GM19043 (cell line): Measurements from ENCODE around the gene HMCN2.

Experiments used
- ATAC-seq: cut with Tn5 transposase; IDR thresholded peaks from one replicate; pipeline ENCODE4 v1.9.1; 2021; ENCODE audit warnings: low read depth; ENCODE audit not compliant: unreplicated experiment

The HMCN2 gene

DNA sequence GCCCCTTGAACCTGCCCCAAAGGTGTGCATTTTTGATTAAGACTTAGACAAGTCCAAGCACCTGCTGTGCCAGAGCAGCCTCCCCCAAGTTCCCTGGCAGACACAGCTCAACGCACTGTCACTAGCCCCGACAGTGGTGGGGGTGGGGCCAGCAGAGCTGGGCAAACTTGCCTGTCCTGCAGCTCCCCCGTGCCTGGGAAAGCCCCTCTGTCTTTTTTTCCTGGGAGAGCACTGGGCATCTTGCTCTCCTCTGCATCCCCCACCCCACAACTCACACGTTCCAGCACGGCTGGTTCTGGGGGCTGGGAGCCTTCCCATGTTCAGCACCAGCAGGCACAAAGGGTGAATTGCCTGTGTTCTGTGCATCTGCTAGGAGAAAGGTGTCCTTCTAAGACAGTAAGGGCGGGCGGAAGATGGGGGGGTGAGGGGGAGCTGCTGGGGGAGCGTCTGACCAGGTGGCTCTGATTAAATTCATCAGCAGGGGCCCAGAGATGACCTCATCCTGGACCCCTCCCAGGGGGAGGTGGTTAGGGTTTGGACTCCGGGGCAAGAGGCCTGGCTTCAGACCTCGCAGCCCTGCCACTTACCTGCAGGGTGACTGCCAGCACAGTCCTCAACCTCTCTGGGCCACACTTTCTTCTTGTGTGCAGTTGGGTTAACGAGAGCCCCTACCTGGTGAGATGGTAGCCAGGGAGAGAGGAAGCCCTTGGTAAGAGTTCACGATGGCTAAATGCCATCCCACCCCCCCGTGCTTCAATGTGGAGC, 23.5 kb downstream of the HMCN2 start:
- ATAC-seq, result no peak

DNA sequence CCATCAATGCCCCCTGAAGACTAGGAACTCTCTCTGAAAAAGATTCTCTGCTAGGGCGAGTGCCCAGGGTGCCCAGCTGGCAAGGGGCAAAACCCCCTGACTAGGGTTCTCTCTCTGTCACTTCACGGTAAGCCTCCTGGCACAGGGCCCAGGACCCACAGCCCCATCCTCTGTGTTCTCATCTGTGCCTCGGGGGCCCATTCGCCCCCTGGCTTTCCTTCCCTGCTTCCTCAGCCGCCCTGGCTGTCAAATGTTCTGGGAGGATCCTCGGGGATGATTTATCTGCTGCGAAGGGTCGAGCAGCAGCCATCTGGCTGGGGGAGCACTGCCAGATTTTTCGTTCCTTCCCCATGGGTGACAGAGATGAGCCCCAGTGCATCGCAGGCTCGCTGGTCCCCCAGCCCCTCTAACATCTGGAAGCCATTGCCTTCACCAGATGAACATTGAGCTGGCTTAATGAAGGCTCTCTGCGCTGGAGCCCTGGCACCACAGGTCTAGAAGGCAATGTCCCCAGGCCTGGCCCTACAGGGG, 24.2 kb downstream of the HMCN2 start:
- no peak for ATAC-seq

DNA sequence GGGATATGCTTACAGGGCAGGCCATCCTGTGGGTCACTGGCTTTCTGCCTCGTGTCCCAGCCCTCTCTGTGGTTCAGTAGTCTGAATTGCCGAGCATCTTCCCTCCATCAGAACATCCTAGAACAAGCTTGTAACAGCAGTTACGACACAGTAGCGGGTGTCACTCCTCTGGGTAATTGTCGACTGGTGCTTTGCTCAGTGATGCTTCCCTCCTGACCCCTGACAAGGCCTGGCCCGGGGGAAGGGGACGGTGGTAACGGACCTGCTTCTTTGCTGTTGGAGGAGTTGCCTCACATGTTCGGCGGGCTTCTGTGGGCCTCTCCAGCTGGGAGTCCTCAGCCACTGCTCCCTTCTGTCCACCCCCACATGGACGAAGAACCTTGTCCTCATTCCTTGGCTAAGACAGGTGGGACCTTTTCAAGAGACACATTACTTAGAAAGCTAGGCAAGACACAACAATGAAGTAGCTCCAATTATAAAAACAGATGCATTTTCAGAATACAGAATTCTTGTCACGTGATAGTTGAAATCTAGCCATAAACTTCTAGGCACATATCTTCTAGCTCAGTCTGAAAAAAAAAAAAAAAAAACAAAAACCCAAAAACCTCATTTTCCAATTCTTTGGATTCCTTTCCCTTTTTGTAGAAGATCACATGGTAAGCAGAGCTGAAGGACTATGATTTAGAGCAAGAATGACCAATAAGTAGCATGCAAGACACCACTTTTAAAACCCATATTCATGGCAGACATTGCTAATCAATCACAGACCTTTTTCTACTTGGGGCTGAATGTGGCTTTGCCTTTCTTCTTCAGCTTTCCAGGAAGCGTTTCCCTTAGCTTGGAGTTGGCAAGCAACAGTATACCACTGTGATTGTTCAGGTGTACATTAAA, 25.0 kb downstream of the HMCN2 start:
- ATAC-seq, result no peak

DNA sequence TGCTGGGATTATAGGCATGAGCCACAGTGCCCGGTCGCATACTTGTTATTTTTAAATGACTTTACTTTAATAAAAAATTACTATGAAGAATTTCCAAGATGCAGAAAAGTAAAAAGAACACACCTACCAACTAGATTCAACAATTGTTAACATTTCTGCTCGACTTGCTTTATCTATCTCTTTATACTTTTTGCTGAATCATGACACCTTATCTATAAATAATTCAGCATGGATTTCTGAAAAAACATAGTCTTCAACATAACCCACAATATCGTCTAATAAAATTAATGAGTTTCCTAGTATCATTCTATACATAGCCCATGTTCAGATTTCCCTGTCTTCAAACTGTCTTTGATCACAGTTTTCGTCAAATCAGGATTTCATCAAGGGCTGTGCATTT, 25.9 kb downstream of the HMCN2 start:
- no peak for ATAC-seq

DNA sequence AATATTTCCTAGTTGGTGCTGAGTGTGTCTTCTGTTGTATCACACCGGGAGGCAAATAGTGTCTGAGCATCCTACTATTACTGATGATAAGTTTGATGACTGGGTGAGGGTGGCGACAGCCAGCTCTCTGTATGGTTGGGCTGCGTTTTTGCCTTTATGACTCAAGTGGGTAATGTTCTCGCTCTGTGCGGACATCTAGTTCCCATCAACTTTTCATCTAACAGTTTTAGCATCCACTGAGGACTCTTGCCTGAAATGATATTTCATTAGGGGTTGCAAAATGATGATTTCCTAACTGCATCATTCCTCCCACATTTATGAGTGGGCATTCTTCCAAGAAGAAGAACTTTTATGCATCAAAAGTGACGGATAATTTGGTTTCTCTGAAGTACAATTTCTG, 26.5 kb downstream of the HMCN2 start:
- no peak for ATAC-seq

DNA sequence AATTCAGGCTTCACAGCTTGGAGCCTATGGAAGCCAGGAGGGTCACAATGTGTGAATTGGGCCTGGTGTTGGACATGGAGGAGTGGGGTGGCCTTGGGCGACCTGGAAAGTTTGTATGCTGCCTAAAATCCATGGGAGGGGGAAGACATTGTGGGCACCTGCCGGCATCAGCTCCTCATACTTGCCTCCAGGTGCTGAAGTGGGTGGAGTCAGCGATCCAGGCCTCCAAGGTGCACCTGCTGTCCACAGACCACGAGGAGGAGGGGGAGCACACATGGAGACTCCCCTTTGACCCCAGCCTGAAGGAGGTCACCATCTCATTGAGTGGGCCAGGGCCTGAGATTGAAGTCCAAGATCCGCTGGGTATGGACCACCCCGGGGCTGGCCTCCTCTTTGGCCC, 29.1 kb downstream of the HMCN2 start:
- no peak for ATAC-seq

DNA sequence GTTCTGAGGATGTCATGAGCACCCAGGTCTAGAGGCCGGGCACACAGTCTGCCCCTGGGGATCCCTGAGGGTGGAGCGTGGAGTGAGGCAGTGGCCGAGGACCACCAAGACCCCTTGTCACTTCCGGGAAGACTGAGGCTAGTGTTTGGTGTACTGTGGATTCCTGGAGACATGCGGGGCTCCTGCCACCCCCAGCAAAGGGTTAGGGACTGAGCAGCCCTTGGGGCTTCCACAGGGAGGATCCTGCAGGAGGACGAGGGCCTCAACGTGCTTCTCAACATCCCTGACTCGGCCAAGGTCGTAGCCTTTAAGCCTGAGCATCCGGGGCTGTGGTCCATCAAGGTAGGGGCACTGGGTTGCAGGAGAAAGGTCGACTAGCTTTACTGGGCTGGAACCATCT, 29.9 kb downstream of the HMCN2 start:
- ATAC-seq, result no peak

DNA sequence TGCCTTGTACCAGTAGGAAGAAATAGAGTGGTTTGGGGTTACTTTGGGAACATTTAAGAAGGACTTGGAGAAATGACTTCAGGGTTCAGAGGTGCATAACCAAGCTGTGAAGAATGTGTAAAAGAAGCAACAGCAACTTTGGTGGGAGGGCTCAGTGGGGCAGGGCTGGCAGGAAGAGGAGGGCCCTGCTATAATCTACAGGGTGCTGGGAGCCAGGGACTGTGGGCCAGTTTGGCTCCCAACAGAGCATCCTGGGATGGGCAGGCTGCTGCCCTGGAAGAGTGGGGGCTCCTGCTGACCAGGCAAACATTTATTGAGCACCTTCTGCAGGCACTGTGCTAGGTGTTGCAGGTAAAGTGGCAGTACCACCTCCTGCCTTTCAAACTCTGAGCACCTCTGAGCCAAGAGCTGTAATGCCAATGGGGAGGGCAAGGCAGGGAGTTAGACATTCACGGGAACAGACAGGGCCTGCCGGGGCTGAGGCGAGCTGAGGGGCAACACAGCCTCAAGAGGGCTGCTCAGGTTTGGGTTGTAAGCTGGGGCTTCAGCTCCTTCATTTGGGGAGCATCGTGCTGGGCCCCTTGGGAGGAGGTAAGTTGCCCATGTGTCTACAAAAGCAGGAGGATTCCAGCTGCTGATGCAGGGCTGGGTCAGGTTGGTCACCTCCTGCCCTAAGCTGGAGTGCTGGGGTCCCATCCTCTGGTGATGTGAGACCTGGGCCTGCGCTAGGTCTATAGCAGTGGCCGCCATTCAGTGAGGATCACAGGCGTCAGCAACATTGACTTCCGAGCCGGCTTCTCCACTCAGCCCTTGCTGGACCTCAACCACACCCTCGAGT, 30.6 kb downstream of the HMCN2 start:
- ATAC-seq, result no peak

DNA sequence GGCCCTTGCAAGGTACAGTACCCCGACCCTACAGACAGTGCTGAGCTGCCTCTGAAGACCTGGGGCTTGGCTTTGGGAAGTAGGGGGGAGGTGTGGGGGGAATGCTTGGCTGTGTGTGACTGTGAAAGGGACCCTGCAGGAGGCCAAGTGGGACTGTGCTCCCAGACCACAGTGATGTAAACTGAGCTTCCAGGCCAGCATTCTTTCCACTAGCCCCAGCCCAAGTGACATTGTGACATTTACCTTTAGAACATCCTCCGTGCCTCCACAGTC, 31.2 kb downstream of the HMCN2 start:
- no peak for ATAC-seq

DNA sequence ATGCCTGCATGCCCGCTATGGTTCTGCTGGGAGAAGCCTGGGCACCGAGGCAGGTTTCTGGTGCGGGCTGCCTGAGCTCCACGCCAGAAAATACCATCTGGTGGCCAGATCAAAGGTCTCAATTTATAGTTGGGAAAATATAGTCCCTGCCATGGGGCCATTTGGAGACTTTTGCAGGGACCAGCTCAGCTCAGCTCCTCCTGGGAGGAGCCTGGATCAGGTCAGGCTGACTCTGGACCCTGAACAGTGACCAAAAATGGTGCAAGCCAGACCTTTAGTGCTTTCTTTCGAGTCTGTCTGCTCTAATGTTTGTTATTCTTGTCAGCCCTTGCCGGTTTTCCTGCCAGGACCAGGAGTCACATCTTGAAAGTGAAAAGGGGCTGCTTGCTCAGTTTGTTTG, 31.8 kb downstream of the HMCN2 start:
- no peak for ATAC-seq

DNA sequence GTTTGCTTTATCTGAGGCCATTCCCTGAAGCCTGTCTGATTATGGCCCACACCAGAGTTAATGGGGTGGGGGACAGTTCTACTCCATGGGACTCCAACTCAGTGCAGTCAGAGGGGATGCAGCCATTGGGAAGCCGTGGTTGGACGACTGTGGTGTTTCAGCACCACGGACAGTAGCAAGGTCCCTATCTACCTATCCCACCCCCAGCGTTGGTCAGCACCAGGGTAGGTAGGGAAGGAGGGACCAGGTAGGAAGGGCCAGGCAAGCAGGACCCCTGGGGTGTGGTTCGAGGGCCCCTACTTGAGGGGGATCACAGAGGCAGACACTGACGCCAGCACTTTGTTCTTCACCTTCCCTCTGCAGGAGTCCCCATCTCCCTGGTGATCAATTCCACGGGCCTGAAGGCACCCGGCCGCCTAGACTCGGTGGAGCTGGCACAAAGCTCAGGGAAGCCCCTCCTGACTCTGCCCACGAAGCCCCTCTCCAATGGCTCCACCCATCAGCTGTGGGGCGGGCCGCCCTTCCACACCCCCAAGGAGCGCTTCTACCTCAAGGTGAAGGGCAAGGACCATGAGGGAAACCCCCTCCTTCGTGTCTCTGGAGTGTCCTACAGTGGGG, 33.2 kb downstream of the HMCN2 start:
- no peak for ATAC-seq

DNA sequence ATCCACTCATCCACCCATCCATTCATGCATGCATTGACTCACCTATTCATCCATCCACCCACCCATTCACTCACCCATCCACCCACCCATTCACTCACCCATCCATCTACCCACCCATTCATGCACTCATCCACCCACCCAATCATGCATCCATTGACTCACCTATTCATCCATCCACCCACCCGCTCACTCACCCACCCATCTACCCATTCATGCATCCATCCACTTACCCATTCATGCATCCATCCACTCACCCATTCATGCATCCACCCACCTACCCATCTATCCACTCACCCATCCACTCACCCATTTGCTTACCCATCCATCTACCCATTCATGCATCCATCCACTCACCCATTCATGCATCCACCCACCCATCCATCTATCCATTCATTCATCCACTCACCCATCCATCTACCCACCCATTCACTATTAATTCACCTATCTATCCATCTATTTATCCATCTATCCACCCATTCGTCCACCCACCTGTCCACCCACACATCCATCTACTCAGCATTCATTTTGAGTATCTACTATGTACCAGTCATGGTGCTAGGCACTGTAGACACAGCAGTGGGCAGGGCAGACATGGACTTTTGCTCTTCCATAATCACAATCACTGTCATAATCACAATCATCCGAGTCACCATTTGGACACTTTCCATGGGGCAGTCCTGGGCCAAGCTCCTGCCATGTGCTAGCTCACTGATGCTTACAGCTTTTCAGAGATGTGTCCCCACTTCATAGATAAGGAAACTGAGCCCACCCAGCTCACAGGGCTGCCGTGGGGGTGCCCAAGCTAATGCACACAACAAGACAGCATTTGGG, 34.4 kb downstream of the HMCN2 start:
- no peak for ATAC-seq

DNA sequence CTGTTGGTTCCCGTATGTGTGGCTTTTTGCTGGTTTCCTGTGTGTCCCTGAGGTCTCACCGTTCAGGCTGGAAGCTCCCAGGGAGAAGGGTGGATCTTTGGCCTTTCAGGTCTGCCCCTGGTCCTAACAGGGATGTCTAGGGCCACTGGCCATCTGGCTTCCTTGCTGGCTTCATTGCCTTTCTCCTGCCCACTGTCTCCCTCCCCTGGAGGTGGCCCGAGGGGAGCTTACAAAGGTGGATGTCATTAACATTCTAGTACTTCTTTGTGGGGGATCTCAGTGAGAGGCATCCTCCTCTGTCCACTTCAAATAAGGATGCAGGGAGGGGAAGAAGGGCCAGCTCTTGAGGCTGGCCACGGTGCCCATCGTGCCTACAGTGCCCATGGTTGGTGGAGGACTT, 35.2 kb downstream of the HMCN2 start:
- no peak for ATAC-seq

DNA sequence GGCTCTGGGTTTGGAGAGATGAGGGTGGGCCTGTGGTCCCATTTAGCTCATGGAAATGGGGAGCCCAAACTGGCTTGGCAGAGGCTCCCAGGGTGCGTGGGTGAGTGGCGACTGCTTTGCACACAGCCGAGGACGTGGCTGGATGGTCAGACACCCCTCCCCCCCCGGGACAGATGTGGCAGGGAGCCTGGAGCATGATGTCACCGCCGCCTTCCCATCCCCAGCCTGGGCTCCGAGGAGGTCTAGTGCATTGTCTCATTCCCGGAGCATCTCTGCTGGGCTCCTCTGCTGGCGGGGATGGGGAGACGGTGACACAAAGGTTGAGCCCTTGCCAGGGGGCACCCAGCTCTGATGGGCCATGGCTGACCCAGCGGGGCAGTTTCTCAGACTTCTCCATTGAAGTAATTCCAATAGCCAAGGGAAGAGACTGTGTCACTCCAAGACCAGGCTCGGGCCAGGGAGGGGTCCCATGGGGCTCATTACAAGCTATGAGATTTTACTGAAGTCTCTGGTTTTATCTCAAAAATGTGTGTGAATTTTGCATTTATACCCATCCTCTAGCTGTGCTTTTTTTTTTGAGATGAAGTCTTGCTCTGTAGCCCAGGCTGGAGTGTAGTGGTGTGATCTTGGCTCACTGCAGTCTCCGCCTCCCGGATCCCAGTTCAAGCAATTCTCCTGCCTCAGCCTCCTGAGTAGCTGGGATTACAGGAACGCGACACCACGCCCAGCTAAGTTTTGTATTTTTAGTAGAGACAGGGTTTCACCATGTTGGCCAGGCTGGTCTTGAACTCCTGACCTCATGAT, 36.1 kb downstream of the HMCN2 start:
- no peak for ATAC-seq

DNA sequence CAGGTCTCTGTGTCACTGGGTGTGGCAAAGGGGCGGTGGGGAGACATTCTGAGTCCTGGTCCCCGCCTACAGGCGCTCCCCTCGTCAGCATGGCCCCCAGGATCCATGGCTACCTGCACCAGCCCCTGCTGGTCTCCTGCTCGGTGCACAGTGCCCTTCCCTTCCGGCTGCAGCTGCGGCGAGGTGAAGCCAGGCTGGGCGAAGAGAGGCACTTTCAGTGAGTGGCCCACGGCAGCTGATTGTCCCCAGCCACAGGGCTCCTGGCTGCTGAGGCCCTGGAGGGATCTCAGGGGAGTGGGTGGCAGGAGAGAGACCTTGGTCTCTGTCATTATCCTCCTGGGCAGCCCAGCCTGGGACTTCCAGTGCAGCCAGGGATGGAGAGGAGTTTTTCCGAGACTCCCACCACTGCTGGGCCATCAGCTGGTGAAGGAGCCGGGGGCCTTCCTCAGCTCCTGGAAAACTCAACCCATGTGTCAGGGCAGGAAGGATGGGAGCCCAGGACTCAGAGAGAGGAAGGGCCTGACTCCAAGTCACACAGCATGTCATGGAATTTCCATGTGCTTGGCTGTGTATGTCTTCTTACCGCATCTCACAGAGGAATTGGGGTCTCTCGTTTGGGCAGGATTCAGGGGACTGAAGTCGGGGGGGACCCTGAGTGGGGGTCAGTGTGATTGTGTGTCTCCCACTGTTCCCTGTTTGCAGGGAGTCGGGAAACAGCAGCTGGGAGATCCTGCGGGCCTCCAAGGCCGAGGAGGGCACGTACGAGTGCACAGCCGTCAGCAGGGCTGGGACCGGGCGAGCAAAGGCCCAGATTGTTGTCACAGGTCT, 37.4 kb downstream of the HMCN2 start:
- no peak for ATAC-seq

DNA sequence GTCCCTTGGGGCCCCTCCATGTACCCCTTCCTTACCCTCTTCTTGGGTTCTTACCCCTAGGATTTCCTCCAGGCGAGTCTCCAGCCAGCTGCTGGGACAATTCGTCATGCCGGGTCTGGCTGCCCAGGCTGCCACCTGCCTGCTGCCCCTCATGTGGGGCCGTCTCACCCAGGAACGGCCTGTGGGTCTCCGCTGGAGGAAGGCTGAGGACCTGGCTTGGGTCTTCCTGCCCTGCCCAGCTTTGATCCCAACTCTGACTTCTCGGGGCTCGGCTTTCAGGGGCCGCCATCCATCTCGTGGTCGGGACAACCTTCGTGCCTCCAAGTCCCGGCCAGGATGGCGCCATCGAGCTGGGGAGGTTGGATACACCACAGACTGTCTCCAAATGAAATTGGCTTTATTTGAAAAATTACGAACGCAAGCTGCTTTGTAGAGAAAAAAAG, 38.1 kb downstream of the HMCN2 start:
- no peak for ATAC-seq

DNA sequence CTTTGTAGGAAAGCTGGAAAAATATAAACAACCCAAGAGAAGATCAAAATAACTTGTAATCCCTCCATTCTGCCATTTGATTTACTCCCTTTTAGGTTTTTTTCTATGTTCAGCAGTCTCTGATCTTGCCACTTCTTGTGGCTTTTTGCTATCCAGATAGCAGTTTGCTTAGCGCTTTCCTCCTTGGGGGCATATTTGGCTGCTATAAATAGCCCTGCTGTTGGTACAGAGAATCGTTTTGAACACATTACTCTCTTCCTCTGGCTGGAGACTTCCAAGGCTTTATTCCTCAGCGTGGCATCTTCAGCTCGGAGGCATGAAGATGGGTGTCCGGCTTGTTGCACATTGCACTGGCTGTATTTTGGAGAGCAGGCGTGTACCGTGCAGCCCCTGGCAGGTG, 38.6 kb downstream of the HMCN2 start:
- no peak for ATAC-seq

DNA sequence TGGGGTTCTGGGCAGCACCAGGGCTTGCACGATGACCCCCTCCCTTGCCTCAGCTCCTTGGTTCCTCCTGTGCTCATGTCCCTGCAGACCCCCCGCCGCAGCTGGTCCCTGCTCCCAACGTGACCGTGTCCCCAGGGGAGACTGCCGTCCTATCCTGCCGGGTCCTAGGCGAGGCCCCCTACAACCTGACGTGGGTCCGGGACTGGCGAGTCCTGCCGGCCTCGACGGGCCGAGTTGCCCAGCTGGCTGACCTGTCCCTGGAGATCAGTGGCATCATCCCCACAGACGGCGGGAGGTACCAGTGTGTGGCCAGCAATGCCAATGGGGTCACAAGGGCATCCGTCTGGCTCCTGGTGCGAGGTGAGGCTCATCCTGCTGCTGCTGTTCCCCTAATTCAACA, 39.1 kb downstream of the HMCN2 start:
- no peak for ATAC-seq
